Lung (tissue), 12 donors: Measurements from ENCODE around the gene CCDC32. TPM values are rescaled to one million over a fixed set of nuclear protein-coding genes. Genes with fewer than 3 reads are reported as not detected.
A peak's percentile ranks its signal among the peaks of the same experiment; 100 is the strongest.

Experiments used
- ATAC-seq: fragments of 200-7000 bp; cut with Tn5 transposase; one replicate; pipeline ENCODE4 v1.9.1; 2020; ENCODE audit warnings: moderate number of reproducible peaks; ENCODE audit not compliant: insufficient read depth, low FRiP score
- DNase-seq, 3 donors: peaks; one replicate each; pipeline ENCODE4 v3.0.0-alpha.2; 2013 to 2017
- H3K27ac ChIP-seq, 2 donors: one replicate each; pipeline ENCODE4 v1.5.1; 2013; ENCODE audit warnings: mild to moderate bottlenecking in 2 of 2, moderate library complexity in 2 of 2, control low read depth in 1 of 2, inconsistent platforms in 1 of 2, low read depth in 1 of 2, low read length in 1 of 2
- H3K27me3 ChIP-seq, 3 donors: one replicate each; pipeline ENCODE4 v1.5.1; 2013; ENCODE audit warnings: low read length in 2 of 3; ENCODE audit not compliant: control insufficient read depth in 3 of 3, insufficient read depth in 3 of 3
- H3K36me3 ChIP-seq, 4 donors: one replicate each; pipeline ENCODE4 v1.5.1; 2013; ENCODE audit warnings: low read length in 4 of 4, mild to moderate bottlenecking in 1 of 4, moderate library complexity in 1 of 4; ENCODE audit not compliant: control insufficient read depth in 4 of 4, insufficient read depth in 4 of 4
- H3K4me1 ChIP-seq, 5 donors: one replicate each; pipeline ENCODE4 v1.5.1; 2013; ENCODE audit warnings: low read length in 5 of 5, mild to moderate bottlenecking in 2 of 5, moderate library complexity in 1 of 5; ENCODE audit not compliant: control insufficient read depth in 5 of 5, insufficient read depth in 5 of 5
- H3K4me3 ChIP-seq: one replicate; pipeline ENCODE4 v1.5.1; 2013; ENCODE audit warnings: mild to moderate bottlenecking, control low read depth, moderate library complexity
- H3K9ac ChIP-seq, 2 donors: one replicate each; pipeline ENCODE4 v1.5.1; 2013; ENCODE audit warnings: low read length in 2 of 2, control low read depth in 1 of 2; ENCODE audit not compliant: insufficient read depth in 1 of 2
- H3K9me3 ChIP-seq, 4 donors: one replicate each; pipeline ENCODE4 v1.5.1; 2013; ENCODE audit warnings: low read length in 3 of 4, mild to moderate bottlenecking in 1 of 4, moderate library complexity in 1 of 4; ENCODE audit not compliant: control insufficient read depth in 4 of 4, insufficient read depth in 3 of 4
- CTCF ChIP-seq: IDR thresholded peaks from 2 replicates; pipeline ENCODE4 v1.5.1; 2012; ENCODE audit warnings: mild to moderate bottlenecking; ENCODE audit errors: control extremely low read depth, extremely low read depth
- WGBS, 2 donors: extraction: QIAGEN DNeasy Blood & Tissue Kit; methylation state at CpG; one replicate each; pipeline ENCODE4 v1.1.7; 2013; 5-methylcytosine and 5-hydroxymethylcytosine counted together
- polyA plus RNA-seq, 2 donors: library from polyadenylated mRNA; stranded (reverse); fragments of 200-250 nt; gene quantifications; one replicate each; pipeline ENCODE4 v1.2.1, GENCODE V29; 2013
- total RNA-seq, 2 donors: library from RNA; depleted of rRNA in 1 of 2; stranded (reverse); fragments of >200 nt in 1 of 2; gene quantifications; one replicate each; pipeline ENCODE4 v1.2.1, GENCODE V29; 2014 to 2021
- donor health status: control.
- donor health status: control.
- donor health status: Bipolar disorder and iron deficiency.
- donor health status: healthy.
- donor health status: DM: yes; HTN: yes; CAD: no.

Gene CCDC32
- total and polyA plus RNA-seq, 4 donors = 24.5 to 31.8 (median 30.2) TPM

DNA sequence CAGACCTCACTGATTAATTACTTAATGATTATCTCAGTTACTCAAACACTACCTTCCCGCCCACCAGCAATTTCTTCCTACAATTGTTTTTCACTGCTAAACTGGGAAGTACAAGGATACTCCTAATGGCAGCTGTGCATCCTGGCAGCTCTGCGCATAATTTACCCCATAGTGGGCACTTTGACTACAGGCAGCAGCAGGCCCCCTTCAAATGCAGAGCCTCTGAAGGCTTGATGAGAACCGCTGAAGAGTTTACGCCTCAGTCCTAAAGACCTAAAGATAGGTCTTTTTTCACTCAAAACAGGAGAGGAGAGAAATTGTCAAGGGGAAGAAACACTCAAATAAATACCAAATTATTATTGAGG is 10.7 kb downstream of the CCDC32 start:
- WGBS, 2 donors = 68 to 94% methylated on average over 4 of the region's 4 CpGs
- no peaks in the 10 kb centered on the region for H3K27me3 ChIP-seq
- TF ChIP-seq CTCF = no peak
- ATAC-seq = no peak
- DNase-seq = no peak
- peaks cover 0 to 12% (median 0%) of the 10 kb centered on the region in 5 donors for H3K4me1 ChIP-seq
- peak overlapping the region in 1 of 2 donors; percentile 24 for H3K27ac ChIP-seq
- H3K4me3 ChIP-seq = no peak overlapping the region
- no peak overlapping the region for H3K9ac ChIP-seq
- H3K36me3 ChIP-seq = peaks cover 7 to 20% (median 10%) of the 10 kb centered on the region in 4 donors
- H3K9me3 ChIP-seq = no peaks in the 10 kb centered on the region

DNA sequence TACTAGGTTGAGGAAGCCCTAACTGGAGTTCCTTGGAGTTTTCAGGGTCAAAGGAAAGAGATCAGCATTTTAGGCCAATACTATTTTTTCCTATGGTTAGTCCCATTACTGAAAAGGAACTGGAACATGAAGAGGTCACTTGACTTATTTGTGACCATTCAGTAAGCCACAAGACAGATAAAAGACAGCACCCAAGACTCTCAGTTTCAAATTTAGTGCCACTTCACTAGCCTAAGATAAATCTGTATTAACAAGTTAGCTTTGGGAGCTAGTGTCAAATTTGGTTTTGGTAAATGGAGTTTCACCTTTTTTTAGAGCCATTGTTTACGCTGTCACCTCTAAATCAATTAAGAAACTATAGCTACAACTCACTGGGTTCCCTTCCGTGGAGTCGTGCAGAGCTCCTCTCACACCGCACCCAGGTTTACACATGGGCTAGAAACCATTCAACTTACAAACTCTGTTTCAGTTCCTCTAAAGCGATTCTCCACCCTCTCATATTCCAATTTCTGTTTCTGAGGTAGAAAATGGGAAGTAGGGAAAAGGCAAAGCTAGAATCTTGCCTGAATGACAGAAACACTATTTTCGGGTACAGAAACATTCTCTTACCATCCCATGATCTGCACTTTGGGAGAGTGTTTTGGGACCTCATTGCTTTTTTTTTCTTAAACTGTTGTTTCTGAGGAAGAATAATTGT is 14.4 kb downstream of the CCDC32 start:
- peaks cover 2 to 18% (median 9%) of the 10 kb centered on the region in 4 donors for H3K36me3 ChIP-seq
- no peak for TF ChIP-seq CTCF
- no peaks in the 10 kb centered on the region for H3K27me3 ChIP-seq
- 79 to 82% methylated on average over 6 of the region's 6 CpGs for WGBS, 2 donors
- peak overlapping the region in 1 of 2 donors; percentile 52 for H3K27ac ChIP-seq
- no peak overlapping the region for H3K4me3 ChIP-seq
- H3K9ac ChIP-seq = no peak overlapping the region
- no peak for ATAC-seq
- DNase-seq = no peak
- peaks cover 0 to 22% (median 0%) of the 10 kb centered on the region in 5 donors for H3K4me1 ChIP-seq
- H3K9me3 ChIP-seq = peaks cover 0 to 1% (median 0%) of the 10 kb centered on the region in 4 donors

GRCh38 chr15:40549894-40550293 is 14.9 kb downstream of the CCDC32 start:
- peaks cover 2 to 18% (median 8%) of the 10 kb centered on the region in 4 donors for H3K36me3 ChIP-seq
- H3K27ac ChIP-seq = peak overlapping the region in 1 of 2 donors; percentile 75
- ATAC-seq (no peak), DNase-seq (no peak)
- no peak overlapping the region for H3K4me3 ChIP-seq
- H3K9me3 ChIP-seq = peaks cover 0 to 1% (median 0%) of the 10 kb centered on the region in 4 donors
- H3K9ac ChIP-seq = no peak overlapping the region
- H3K27me3 ChIP-seq = no peaks in the 10 kb centered on the region
- WGBS, 2 donors = 79 to 89% methylated on average over 8 to 9 of the region's 9 CpGs
- H3K4me1 ChIP-seq = peaks cover 0 to 22% (median 0%) of the 10 kb centered on the region in 5 donors
- TF ChIP-seq CTCF = no peak

DNA sequence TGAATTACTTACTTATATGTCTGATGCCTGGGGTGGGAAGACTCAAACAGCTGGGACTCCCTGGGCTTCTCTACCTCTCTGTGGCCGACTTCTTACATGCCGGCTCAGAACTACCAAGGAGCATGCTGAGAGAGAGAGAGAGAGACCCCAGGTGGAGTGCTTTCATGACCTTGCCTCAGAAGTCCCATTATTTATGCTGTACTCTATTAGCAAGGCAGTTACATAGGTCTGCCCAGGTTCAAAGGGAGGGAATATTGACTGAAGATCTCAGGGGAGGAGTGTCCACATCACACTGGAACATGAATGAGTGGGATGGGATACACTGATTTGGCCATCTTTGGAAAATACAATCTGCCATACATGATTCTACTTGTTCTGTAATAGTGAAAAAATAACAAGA is 16.2 kb downstream of the CCDC32 start:
- H3K27ac ChIP-seq = no peak overlapping the region
- no peak overlapping the region for H3K4me3 ChIP-seq
- no peak for TF ChIP-seq CTCF
- H3K36me3 ChIP-seq = peaks cover 2 to 18% (median 8%) of the 10 kb centered on the region in 4 donors
- peaks cover 0 to 1% (median 0%) of the 10 kb centered on the region in 4 donors for H3K9me3 ChIP-seq
- DNase-seq (no peak), ATAC-seq (no peak)
- 91 to 98% methylated on average over 2 of the region's 2 CpGs for WGBS, 2 donors
- peaks cover 0 to 19% (median 0%) of the 10 kb centered on the region in 5 donors for H3K4me1 ChIP-seq
- no peak overlapping the region for H3K9ac ChIP-seq
- H3K27me3 ChIP-seq = no peaks in the 10 kb centered on the region
